ENCODE results near the gene MAP3K2.

Gene MAP3K2

DNA sequence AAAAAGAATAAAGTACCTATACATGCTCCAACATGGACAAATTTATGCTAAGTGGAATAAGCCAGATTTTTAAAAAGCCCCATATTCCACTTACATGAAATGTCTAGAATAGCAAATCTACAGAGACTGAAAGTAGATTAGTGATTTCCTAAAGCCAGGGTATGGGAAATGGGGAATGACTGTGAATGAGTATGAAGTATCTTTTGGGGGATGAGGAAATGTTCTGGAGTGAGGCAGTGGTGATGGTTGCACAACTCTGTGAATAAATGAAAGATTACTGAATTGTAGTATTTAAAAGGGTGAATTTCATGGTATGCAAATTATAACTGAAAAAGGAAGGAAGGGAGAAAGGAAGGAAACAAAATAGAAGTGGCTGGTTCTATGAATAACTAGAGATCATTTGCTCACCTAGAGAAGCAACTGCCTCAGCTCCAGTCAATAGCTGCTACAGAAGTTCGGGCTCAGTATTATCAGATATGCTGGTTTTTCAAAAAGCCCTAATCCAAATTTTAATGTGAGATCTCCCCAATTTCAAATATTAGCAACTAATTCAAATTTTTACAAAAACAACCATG is 39.3 kb downstream of the MAP3K2 start:
- Histone ChIP-seq H2BK12ac (ENCODE audit: low read length) (no peak overlapping the region), H3K4me1 (ENCODE audit: control insufficient read depth in 2 of 2, insufficient read depth in 1 of 2, low read depth in 1 of 2, low read length in 2 of 2) (no peaks in the 10 kb centered on the region), H2AK5ac (ENCODE audit: low read depth, low read length) (no peak overlapping the region), H3K4me2 (ENCODE audit: insufficient read depth, low read length, poor library complexity, severe bottlenecking) (no peak overlapping the region), H3K23ac (ENCODE audit: low read depth, low read length, poor library complexity) (no peak overlapping the region), H3K79me1 (ENCODE audit: low read depth, low read length) (peaks cover 7% of the 10 kb centered on the region), H3K14ac (ENCODE audit: low read length) (no peak overlapping the region), H3K9ac (ENCODE audit: low read depth, low read length, poor library complexity) (no peak overlapping the region), H3K4ac (ENCODE audit: low read length) (no peak overlapping the region), H3K36me3 (replicated peaks in 1 of 2; ENCODE audit: control insufficient read depth in 2 of 2, insufficient read depth in 2 of 2, low read length in 2 of 2) (no peaks in the 10 kb centered on the region), H3K18ac (ENCODE audit: low read length) (no peak overlapping the region), H2BK120ac (ENCODE audit: low read depth, low read length) (no peak overlapping the region), H4K8ac (ENCODE audit: low read depth, low read length) (no peak overlapping the region), H3K27ac (replicated peaks; ENCODE audit: low read length) (no peak overlapping the region), H3K4me3 (ENCODE audit: low read length in 2 of 2) (no peak overlapping the region), H3K27me3 (ENCODE audit: control insufficient read depth in 3 of 3, insufficient read depth in 3 of 3, low read depth in 1 of 3, low read length in 3 of 3) (no peaks in the 10 kb centered on the region), H4K91ac (ENCODE audit: low read depth, low read length, poor library complexity) (no peak overlapping the region), H2BK5ac (ENCODE audit: low read length) (no peak overlapping the region), H3K9me3 (replicated peaks in 1 of 2; ENCODE audit: control insufficient read depth in 2 of 2, insufficient read depth in 1 of 2, low read depth in 1 of 2, low read length in 2 of 2) (peaks cover 0 to 9% of the 10 kb centered on the region in 2 donors), H2BK15ac (ENCODE audit: low read length) (no peak overlapping the region), H2AFZ (ENCODE audit: low read length) (no peak overlapping the region)
- WGBS, 2 donors (ENCODE audit: extremely low coverage in 2 of 2, insufficient read length in 2 of 2, insufficient replicate concordance in 1 of 2) = no CpG with 5 or more reads among the region's 1 CpG
- no peak for DNase-seq (ENCODE audit: low spot score)

DNA sequence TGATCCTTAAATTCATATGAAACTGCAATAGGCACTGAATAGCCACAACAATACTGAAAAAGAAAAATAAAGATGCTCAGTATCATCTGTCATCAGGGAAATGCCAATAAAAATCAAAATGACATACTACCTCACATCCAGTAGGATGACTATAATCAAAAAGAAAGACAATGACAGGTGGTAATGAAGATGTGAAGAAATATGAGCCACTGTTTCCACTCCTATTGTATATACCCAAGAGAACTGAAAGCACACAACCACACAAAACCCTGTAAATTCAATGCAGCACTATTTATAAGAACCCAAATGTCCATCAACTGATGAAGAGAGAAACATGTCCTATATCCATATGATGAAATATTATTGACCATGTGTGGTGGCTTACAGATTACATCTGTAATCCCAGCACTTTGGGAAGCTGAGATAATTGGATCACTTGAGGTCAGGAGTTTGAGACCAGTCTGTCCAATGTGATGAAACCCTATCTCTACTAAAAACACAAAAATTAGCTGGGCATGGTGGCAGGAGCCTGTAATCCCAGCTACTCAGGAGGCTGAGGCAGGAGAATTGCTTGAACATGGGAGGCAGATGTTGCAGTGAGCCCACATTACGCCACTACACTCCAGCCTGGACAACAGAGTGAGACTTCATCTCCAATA is 39.9 kb downstream of the MAP3K2 start:
- no peaks in the 10 kb centered on the region for H3K4me1 ChIP-seq (ENCODE audit: control insufficient read depth in 2 of 2, insufficient read depth in 1 of 2, low read depth in 1 of 2, low read length in 2 of 2)
- no peak overlapping the region for H4K8ac ChIP-seq (ENCODE audit: low read depth, low read length)
- no peak overlapping the region for H3K4me3 ChIP-seq (ENCODE audit: low read length in 2 of 2)
- DNase-seq (ENCODE audit: low spot score) = no peak
- H3K4ac ChIP-seq (ENCODE audit: low read length) = no peak overlapping the region
- no peak overlapping the region for H4K91ac ChIP-seq (ENCODE audit: low read depth, low read length, poor library complexity)
- no peak overlapping the region for H2BK12ac ChIP-seq (ENCODE audit: low read length)
- H3K79me1 ChIP-seq (ENCODE audit: low read depth, low read length) = peaks cover 4% of the 10 kb centered on the region
- H3K4me2 ChIP-seq (ENCODE audit: insufficient read depth, low read length, poor library complexity, severe bottlenecking) = no peak overlapping the region
- H2AFZ ChIP-seq (ENCODE audit: low read length) = no peak overlapping the region
- H3K27ac ChIP-seq (replicated peaks; ENCODE audit: low read length) = no peak overlapping the region
- no CpG with 5 or more reads among the region's 1 CpG for WGBS, 2 donors (ENCODE audit: extremely low coverage in 2 of 2, insufficient read length in 2 of 2, insufficient replicate concordance in 1 of 2)
- H2BK15ac ChIP-seq (ENCODE audit: low read length) = no peak overlapping the region
- H3K18ac ChIP-seq (ENCODE audit: low read length) = no peak overlapping the region
- no peak overlapping the region for H2BK5ac ChIP-seq (ENCODE audit: low read length)
- H3K23ac ChIP-seq (ENCODE audit: low read depth, low read length, poor library complexity) = no peak overlapping the region
- peaks cover 0 to 4% of the 10 kb centered on the region in 2 donors for H3K36me3 ChIP-seq (replicated peaks in 1 of 2; ENCODE audit: control insufficient read depth in 2 of 2, insufficient read depth in 2 of 2, low read length in 2 of 2)
- H3K9me3 ChIP-seq (replicated peaks in 1 of 2; ENCODE audit: control insufficient read depth in 2 of 2, insufficient read depth in 1 of 2, low read depth in 1 of 2, low read length in 2 of 2) = peaks cover 0 to 9% of the 10 kb centered on the region in 2 donors
- no peak overlapping the region for H3K14ac ChIP-seq (ENCODE audit: low read length)
- H3K27me3 ChIP-seq (ENCODE audit: control insufficient read depth in 3 of 3, insufficient read depth in 3 of 3, low read depth in 1 of 3, low read length in 3 of 3) = no peaks in the 10 kb centered on the region
- no peak overlapping the region for H2AK5ac ChIP-seq (ENCODE audit: low read depth, low read length)
- no peak overlapping the region for H2BK120ac ChIP-seq (ENCODE audit: low read depth, low read length)
- no peak overlapping the region for H3K9ac ChIP-seq (ENCODE audit: low read depth, low read length, poor library complexity)

DNA sequence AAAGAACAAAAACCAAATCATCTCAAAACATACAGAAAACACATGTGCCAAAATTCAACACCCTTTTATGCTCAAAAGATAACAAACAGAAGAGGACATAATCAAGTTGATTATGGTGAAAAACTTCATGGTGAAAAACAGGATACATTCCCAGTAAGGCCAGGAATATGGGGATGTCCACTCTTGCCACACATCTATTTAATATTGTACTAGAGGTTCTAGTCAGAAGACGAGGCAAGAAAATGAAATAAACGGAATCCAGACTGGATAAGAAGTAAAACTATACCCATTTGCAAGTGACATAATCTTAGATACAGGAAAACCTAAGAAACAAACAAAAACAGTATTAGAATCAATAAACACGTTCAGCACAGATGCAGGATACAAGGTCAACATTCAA is 40.8 kb downstream of the MAP3K2 start:
- no peak overlapping the region for H2BK5ac ChIP-seq (ENCODE audit: low read length)
- H2BK120ac ChIP-seq (ENCODE audit: low read depth, low read length) = no peak overlapping the region
- no peak overlapping the region for H2BK12ac ChIP-seq (ENCODE audit: low read length)
- H3K18ac ChIP-seq (ENCODE audit: low read length) = no peak overlapping the region
- H3K4me1 ChIP-seq (ENCODE audit: control insufficient read depth in 2 of 2, insufficient read depth in 1 of 2, low read depth in 1 of 2, low read length in 2 of 2) = no peaks in the 10 kb centered on the region
- H4K91ac ChIP-seq (ENCODE audit: low read depth, low read length, poor library complexity) = no peak overlapping the region
- no peak overlapping the region for H3K4me3 ChIP-seq (ENCODE audit: low read length in 2 of 2)
- no peak overlapping the region for H2AK5ac ChIP-seq (ENCODE audit: low read depth, low read length)
- no peak overlapping the region for H2BK15ac ChIP-seq (ENCODE audit: low read length)
- peaks cover 1 to 12% of the 10 kb centered on the region in 2 donors for H3K36me3 ChIP-seq (replicated peaks in 1 of 2; ENCODE audit: control insufficient read depth in 2 of 2, insufficient read depth in 2 of 2, low read length in 2 of 2)
- H3K27me3 ChIP-seq (ENCODE audit: control insufficient read depth in 3 of 3, insufficient read depth in 3 of 3, low read depth in 1 of 3, low read length in 3 of 3) = no peaks in the 10 kb centered on the region
- H3K9ac ChIP-seq (ENCODE audit: low read depth, low read length, poor library complexity) = no peak overlapping the region
- no peak overlapping the region for H3K23ac ChIP-seq (ENCODE audit: low read depth, low read length, poor library complexity)
- peaks cover 0 to 6% of the 10 kb centered on the region in 2 donors for H3K9me3 ChIP-seq (replicated peaks in 1 of 2; ENCODE audit: control insufficient read depth in 2 of 2, insufficient read depth in 1 of 2, low read depth in 1 of 2, low read length in 2 of 2)
- H3K14ac ChIP-seq (ENCODE audit: low read length) = no peak overlapping the region
- no peak overlapping the region for H3K4ac ChIP-seq (ENCODE audit: low read length)
- no CpG with 5 or more reads among the region's 3 CpGs for WGBS, 2 donors (ENCODE audit: extremely low coverage in 2 of 2, insufficient read length in 2 of 2, insufficient replicate concordance in 1 of 2)
- no peak overlapping the region for H3K4me2 ChIP-seq (ENCODE audit: insufficient read depth, low read length, poor library complexity, severe bottlenecking)
- no peak overlapping the region for H4K8ac ChIP-seq (ENCODE audit: low read depth, low read length)
- no peak overlapping the region for H2AFZ ChIP-seq (ENCODE audit: low read length)
- H3K79me1 ChIP-seq (ENCODE audit: low read depth, low read length) = peaks cover 2% of the 10 kb centered on the region
- no peak overlapping the region for H3K27ac ChIP-seq (replicated peaks; ENCODE audit: low read length)
- DNase-seq (ENCODE audit: low spot score) = no peak

DNA sequence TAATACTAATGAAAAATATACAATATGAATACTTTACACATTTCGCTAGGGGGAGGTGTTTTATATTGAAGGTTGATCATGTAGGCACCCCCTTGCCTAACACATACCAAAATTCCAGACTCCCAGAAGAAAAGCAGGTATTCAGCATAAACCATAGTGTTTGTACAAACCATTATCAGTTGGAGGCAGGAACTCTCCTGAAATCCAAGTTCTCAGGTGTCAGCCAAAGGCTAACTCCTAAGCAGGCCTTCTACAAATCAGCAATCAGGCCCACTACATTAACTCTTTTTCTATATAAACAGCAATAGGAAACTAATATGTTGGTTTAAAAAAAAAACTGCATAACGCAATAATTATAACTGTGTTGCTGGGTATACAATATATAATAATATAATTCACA is 44.5 kb downstream of the MAP3K2 start:
- H2BK5ac ChIP-seq (ENCODE audit: low read length) = no peak overlapping the region
- no peaks in the 10 kb centered on the region for H3K4me1 ChIP-seq (ENCODE audit: control insufficient read depth in 2 of 2, insufficient read depth in 1 of 2, low read depth in 1 of 2, low read length in 2 of 2)
- H3K4me3 ChIP-seq (ENCODE audit: low read length in 2 of 2) = no peak overlapping the region
- no peak overlapping the region for H3K4me2 ChIP-seq (ENCODE audit: insufficient read depth, low read length, poor library complexity, severe bottlenecking)
- DNase-seq (ENCODE audit: low spot score) = no peak
- peaks cover 0 to 6% of the 10 kb centered on the region in 2 donors for H3K9me3 ChIP-seq (replicated peaks in 1 of 2; ENCODE audit: control insufficient read depth in 2 of 2, insufficient read depth in 1 of 2, low read depth in 1 of 2, low read length in 2 of 2)
- H2AK5ac ChIP-seq (ENCODE audit: low read depth, low read length) = no peak overlapping the region
- no peak overlapping the region for H2BK15ac ChIP-seq (ENCODE audit: low read length)
- H3K79me1 ChIP-seq (ENCODE audit: low read depth, low read length) = no peaks in the 10 kb centered on the region
- no peak overlapping the region for H3K4ac ChIP-seq (ENCODE audit: low read length)
- no peak overlapping the region for H3K9ac ChIP-seq (ENCODE audit: low read depth, low read length, poor library complexity)
- H2AFZ ChIP-seq (ENCODE audit: low read length) = no peak overlapping the region
- WGBS, 2 donors (ENCODE audit: extremely low coverage in 2 of 2, insufficient read length in 2 of 2, insufficient replicate concordance in 1 of 2) = no CpG with 5 or more reads among the region's 2 CpGs
- H3K23ac ChIP-seq (ENCODE audit: low read depth, low read length, poor library complexity) = no peak overlapping the region
- no peak overlapping the region for H3K14ac ChIP-seq (ENCODE audit: low read length)
- H3K36me3 ChIP-seq (replicated peaks in 1 of 2; ENCODE audit: control insufficient read depth in 2 of 2, insufficient read depth in 2 of 2, low read length in 2 of 2) = peaks cover 2 to 35% of the 10 kb centered on the region in 2 donors
- H2BK120ac ChIP-seq (ENCODE audit: low read depth, low read length) = no peak overlapping the region
- no peak overlapping the region for H2BK12ac ChIP-seq (ENCODE audit: low read length)
- no peak overlapping the region for H4K8ac ChIP-seq (ENCODE audit: low read depth, low read length)
- H3K18ac ChIP-seq (ENCODE audit: low read length) = no peak overlapping the region
- no peak overlapping the region for H3K27ac ChIP-seq (replicated peaks; ENCODE audit: low read length)
- H4K91ac ChIP-seq (ENCODE audit: low read depth, low read length, poor library complexity) = no peak overlapping the region
- no peaks in the 10 kb centered on the region for H3K27me3 ChIP-seq (ENCODE audit: control insufficient read depth in 3 of 3, insufficient read depth in 3 of 3, low read depth in 1 of 3, low read length in 3 of 3)
